Endothelial cell of hepatic sinusoid (primary cell): Measurements from ENCODE around the gene ZSWIM8.

Source experiments
- in situ Hi-C: cut with HindIII; loops from 2 replicates; pipeline ENCODE4 v1.10.0; 2017; ENCODE audit warnings: low sequenced_read_pairs

Gene ZSWIM8

DNA sequence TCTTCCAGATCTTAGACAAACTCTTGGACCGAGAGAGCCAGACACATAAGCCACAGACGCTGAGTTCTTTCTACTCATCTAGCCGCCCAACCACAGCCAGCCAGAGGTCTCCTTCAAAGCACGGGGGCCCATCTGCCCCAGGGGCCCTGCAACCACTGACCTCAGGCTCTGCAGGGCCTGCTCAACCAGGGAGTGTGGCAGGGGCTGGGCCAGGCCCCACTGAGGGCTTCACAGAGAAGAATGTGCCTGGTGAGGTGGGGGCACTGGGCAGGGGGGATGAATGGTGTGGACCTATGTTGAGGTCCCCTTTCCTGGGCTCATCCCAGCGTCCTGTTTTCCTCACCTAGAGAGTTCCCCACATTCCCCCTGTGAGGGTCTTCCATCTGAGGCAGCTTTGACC is 11.4 kb downstream of the ZSWIM8 start:
- in situ Hi-C loops = no loop called here

- in situ Hi-C loops = no loop called here
Measured at GRCh38 chr10:73797324-73798025, 12.1 kb downstream of the ZSWIM8 start.

DNA sequence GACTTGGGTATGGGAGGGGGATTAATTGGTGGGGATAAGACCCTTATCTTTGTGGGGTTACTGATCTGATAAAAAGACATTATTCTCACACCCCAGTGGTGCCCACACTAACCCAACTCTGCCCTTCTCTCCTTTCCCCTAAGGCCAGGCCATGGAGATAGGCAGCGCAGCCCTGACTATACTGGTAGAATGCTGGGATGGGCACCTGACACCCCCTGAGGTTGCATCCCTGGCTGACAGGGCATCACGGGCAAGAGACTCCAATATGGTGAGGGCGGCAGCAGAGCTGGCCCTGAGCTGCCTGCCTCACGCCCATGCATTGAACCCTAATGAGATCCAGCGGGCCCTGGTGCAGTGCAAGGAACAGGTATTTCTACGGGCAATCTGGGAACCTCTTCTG is 12.7 kb downstream of the ZSWIM8 start:
- in situ Hi-C loops = no loop called here

DNA sequence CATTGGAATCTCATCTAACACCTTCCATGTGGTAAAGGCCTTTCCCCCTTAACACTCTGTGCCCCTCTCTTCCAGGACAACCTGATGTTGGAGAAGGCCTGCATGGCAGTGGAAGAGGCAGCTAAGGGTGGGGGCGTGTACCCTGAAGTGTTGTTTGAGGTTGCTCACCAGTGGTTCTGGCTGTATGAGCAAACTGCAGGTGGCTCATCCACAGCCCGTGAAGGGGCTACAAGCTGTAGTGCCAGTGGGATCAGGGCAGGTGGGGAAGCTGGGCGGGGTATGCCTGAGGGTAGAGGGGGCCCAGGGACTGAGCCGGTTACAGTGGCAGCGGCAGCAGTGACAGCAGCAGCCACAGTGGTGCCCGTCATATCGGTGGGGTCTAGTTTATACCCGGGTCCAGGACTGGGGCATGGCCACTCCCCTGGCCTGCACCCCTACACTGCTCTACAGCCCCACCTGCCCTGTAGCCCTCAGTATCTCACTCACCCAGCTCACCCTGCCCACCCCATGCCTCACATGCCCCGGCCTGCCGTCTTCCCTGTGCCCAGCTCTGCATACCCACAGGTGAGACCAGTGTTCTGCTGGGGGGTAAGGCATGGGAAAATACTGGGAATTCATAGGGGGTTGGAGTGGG is 13.6 kb downstream of the ZSWIM8 start:
- in situ Hi-C loops = no loop called here

GRCh38 chr10:73799899-73800559 is 14.6 kb downstream of the ZSWIM8 start:
- in situ Hi-C loops = no loop called here

- in situ Hi-C loops = no loop called here
Measured at GRCh38 chr10:73800560-73801252, 15.3 kb downstream of the ZSWIM8 start.

- in situ Hi-C loops = no loop called here
Measured at GRCh38 chr10:73801253-73801590, 15.8 kb downstream of the ZSWIM8 start.

DNA sequence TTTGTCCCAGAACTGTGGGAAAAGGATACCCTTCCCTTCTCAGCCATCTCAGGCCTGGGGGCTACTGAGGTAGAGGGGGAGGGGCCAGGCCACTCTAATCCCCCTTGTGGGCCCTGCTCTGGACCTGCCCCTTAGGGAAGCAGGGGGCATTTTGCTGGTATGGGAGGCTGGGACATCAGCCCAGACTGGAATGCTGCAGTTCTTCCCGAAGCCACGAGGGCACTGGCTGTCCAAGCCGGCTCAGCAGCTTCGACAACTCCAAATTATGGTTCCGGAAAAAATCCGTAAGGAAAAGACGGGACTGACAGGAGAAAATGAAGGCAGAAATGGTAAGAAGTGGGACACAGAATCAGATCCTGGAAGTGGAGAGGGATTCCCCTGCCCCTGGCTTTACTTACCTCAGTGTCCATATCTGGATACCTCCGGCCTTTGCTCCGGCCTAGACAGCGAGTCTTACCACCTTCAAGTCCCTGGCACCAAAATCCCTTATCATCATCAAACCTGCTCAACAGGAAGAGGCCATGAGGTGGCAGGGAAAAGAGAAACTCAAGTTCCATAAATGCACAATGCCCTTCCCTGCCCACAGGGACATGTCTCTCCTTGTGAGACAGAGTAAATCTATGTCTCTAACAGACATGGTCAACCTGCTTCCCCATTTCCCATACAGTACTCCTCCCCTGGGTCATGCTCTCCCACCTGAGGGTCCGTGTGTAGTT is 17.0 kb downstream of the ZSWIM8 start:
- in situ Hi-C loops = no loop called here

GRCh38 chr10:73803680-73804286 is 18.4 kb downstream of the ZSWIM8 start:
- in situ Hi-C loops = no loop called here

DNA sequence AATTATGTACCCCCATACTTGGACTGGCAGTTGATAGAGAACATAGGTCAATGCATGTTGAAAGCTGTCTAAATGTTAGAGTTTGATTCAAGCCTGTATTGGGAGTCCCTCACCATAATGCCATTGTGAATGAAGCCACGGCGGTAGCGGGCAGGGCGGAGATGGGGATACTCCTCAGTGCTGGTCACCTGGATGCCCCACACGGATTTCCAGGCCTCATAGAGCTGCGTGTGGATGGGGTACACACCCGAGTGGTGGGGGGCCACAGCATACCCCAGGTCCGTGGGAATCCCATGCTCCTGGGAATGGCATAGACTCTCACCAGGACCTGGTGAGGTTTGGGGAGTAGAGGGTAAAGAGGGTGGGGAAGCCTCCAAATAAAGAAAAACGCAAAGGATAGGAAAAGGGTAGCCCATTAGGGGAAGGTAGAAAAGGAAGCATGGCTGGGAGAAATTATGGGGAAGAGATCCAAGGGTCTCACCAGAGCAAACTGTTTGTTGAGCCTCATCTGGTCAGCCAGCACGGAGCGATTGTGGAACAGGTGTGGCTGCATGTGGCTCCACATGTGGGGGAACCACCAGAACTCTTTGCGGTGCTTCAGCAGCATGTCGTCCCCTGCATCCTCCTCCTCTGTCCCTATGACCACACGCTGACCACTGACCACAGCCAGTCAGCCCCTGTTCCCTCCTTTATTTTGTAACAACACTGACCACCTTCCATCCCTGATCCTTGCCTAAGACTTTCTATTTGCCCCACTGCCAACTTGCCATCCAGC is 21.0 kb downstream of the ZSWIM8 start:
- in situ Hi-C loops = no loop called here

GRCh38 chr10:73807471-73807870 is 22.1 kb downstream of the ZSWIM8 start:
- in situ Hi-C loops = no loop called here

DNA sequence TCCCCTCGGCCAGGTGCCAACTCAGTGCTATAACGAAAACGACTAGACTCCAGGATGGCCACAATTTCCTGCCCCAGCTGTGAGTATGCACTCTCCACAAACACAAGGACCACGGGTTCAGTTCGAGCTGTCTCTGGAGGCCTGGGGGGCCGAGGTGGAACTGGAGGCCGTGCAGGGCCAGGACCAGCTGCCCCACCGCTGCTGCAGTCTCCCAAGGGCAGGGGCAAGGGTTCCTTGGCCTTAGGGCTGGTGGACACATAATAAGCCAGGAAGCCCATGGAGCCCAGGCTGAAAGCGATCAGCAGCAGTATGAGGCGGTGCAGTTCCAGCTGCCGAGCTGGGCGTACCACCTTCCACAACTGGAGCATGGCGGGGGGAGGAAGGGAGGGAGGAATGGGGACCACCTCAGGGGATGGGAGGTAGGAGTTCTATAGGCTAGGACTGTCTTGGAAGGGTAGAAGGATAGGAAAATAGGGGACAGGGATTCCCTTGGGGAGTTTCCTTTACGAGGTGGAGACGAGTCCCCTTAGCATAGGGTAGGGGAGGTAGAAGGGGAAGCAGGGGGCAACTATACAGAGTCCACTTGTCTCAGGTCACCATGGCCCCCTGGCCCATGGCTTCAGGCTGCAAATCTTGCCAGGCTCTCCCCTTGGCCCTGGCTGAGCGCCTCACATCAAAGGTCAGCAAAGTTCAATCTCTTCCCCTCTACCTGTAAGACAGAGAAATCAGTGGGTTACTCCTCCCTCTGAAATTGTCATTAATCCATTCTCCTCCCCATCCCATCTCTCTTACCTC is 22.8 kb downstream of the ZSWIM8 start:
- in situ Hi-C loops = no loop called here

DNA sequence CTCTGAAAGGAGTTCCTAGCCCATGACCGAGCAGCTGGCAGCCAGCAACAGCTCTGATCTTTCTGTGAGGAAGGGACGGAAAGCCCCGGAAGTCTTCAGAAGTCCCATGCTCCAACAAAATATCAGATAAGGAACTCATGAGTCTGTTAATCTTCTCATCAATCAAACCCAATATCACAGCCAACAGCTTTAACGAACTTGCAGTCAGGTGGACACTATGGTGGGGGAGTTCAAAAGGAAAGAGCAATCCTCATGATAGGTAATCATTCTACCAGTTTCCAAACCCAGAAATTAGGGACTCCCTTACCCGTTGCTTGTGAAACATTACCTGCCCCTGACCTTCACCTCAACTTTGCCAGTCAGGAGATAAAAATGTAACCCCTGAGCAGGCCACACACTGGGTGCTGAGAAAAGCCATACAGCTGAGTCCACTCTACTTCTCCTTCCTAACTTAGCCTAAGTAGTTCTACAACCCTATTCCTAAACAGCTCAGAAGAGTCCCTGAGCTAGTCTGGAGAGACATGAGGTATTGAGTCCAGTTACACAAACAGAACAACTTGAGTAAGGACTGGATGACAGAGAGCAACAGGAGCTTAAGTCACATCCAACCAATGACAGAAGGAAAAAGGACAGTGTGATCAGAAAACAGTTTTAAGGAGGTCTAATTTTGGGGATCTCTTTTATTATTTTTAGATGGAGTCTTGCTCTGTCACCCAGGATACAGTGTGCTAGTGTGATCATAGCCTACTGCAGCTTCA is 23.8 kb downstream of the ZSWIM8 start:
- in situ Hi-C loops = no loop called here

GRCh38 chr10:73810358-73810734 is 24.9 kb downstream of the ZSWIM8 start:
- in situ Hi-C loops = loop anchor here (5.0 kb wide), 1 partner anchor 37 kb away; no protein-coding TSS in a partner anchor

GRCh38 chr10:73810735-73811465 is 25.5 kb downstream of the ZSWIM8 start:
- in situ Hi-C loops = loop anchor here (5.0 kb wide), 1 partner anchor 36 kb away; no protein-coding TSS in a partner anchor

DNA sequence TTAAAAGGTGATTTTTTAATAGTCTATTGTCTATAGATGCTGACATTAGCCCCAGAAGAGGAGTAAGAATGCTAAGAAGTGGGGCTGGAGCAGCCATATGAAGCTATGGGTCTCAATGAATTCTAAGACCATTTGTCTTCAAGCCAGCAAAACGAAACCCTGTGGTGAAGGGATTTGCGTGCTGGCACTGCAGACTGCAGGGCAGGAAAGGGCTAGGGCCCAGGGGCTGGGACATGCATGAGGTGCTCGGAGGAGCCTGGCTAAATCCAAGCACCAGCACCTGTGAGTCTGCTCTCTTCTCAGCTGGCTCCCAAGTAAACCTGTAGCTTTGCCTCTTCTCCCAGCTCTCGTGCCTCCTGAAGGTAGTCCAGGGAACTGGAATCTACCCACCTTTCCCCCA is 27.3 kb downstream of the ZSWIM8 start:
- in situ Hi-C loops = loop anchor here (5.0 kb wide), 1 partner anchor 35 kb away; no protein-coding TSS in a partner anchor

- in situ Hi-C loops = loop anchor here (5.0 kb wide), 1 partner anchor 34 kb away; no protein-coding TSS in a partner anchor
Measured at GRCh38 chr10:73813333-73813732, 27.9 kb downstream of the ZSWIM8 start.
